ENCODE results near the gene ROBO2.

Gene ROBO2

GRCh38 chr3:77040216-77040615 lies 317 bp downstream of the ROBO2 start:
- no peak for TF ChIP-seq CTCF (IDR thresholded peaks at IDR 0.05; ENCODE audit: control insufficient read depth, insufficient read depth, low read depth, low read length, missing control alignments)
- peak overlapping the region; percentile 76 for H3K4me3 ChIP-seq (ENCODE audit: control insufficient read depth, low read depth, low read length)
- DNase-seq (ENCODE audit: low read depth), result no peak

GRCh38 chr3:77040926-77041722 lies 1.2 kb downstream of the ROBO2 start:
- no peak for DNase-seq (ENCODE audit: low read depth)
- peak overlapping the region; percentile 76 for H3K4me3 ChIP-seq (ENCODE audit: control insufficient read depth, low read depth, low read length)
- TF ChIP-seq CTCF (IDR thresholded peaks at IDR 0.05; ENCODE audit: control insufficient read depth, insufficient read depth, low read depth, low read length, missing control alignments), result no peak

GRCh38 chr3:77041811-77042210 lies 1.9 kb downstream of the ROBO2 start:
- no peak for TF ChIP-seq CTCF (IDR thresholded peaks at IDR 0.05; ENCODE audit: control insufficient read depth, insufficient read depth, low read depth, low read length, missing control alignments)
- peak overlapping the region; percentile 15 for H3K4me3 ChIP-seq (ENCODE audit: control insufficient read depth, low read depth, low read length)
- no peak for DNase-seq (ENCODE audit: low read depth)

GRCh38 chr3:77042343-77042742 lies 2.4 kb downstream of the ROBO2 start:
- H3K4me3 ChIP-seq (ENCODE audit: control insufficient read depth, low read depth, low read length), result peak overlapping the region; percentile 28
- no peak for DNase-seq (ENCODE audit: low read depth)
- TF ChIP-seq CTCF (IDR thresholded peaks at IDR 0.05; ENCODE audit: control insufficient read depth, insufficient read depth, low read depth, low read length, missing control alignments), result no peak

- H3K4me3 ChIP-seq (ENCODE audit: control insufficient read depth, low read depth, low read length), result no peak overlapping the region; the same call in 1 of the 2 replicates
- peak; percentile 45 for TF ChIP-seq CTCF (IDR thresholded peaks at IDR 0.05; ENCODE audit: control insufficient read depth, insufficient read depth, low read depth, low read length, missing control alignments)
- no peak for DNase-seq (ENCODE audit: low read depth)
These were observed 3.0 kb downstream of the ROBO2 start for GRCh38 chr3:77042882-77043281.

GRCh38 chr3:77045686-77046085 lies 5.8 kb downstream of the ROBO2 start:
- DNase-seq (ENCODE audit: low read depth), result no peak
- TF ChIP-seq CTCF (IDR thresholded peaks at IDR 0.05; ENCODE audit: control insufficient read depth, insufficient read depth, low read depth, low read length, missing control alignments), result no peak
- H3K4me3 ChIP-seq (ENCODE audit: control insufficient read depth, low read depth, low read length), result no peak overlapping the region
